ENCODE data around the gene BICD1. TPM values are rescaled to one million over a fixed set of nuclear protein-coding genes. Genes with fewer than 3 reads are reported as not detected.
A peak's percentile ranks its signal among the peaks of the same experiment; 100 is the strongest.

Gene BICD1
- total and polyA plus RNA-seq, 2 of the 13 experiments (the other 11 are each of a cell fraction or from before 2014, with no cell fraction given) = 4.5 to 5.2 TPM

DNA sequence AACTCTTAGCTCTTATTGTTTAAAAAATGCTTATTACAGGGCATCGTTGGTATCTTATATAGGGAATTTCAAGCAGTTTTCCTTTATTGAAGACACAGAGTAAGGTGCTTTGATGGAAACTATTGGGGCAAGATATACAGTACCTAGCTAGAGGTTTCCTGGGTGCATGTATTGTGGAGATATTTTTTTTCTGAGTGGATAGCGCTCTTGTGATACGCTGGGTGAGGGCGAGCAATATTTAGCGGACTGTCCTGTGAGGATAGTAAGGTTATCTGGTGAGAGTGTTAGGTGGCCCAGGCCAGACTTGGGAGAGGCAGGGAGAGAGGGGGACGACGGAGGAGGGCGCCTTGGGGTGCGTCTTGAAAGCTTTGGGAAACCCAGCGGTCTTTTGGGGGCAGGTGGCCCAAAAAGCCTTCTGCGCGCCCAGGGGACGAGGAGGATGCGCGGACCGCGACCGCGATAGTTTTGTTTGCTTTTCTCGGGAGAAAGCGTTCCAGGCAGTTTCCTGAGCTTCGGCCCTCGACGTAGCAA is 596 bp upstream of the BICD1 start:
- in situ Hi-C loops (cut with HindIII; ENCODE audit: extremely low pct_ligation_motif_present, low pct_unique_long_range_greater_than_20kb) = no loop called here
- ATAC-seq = peak; percentile 31
- no TSS peak for BruUV-seq (replicated peaks)

DNA sequence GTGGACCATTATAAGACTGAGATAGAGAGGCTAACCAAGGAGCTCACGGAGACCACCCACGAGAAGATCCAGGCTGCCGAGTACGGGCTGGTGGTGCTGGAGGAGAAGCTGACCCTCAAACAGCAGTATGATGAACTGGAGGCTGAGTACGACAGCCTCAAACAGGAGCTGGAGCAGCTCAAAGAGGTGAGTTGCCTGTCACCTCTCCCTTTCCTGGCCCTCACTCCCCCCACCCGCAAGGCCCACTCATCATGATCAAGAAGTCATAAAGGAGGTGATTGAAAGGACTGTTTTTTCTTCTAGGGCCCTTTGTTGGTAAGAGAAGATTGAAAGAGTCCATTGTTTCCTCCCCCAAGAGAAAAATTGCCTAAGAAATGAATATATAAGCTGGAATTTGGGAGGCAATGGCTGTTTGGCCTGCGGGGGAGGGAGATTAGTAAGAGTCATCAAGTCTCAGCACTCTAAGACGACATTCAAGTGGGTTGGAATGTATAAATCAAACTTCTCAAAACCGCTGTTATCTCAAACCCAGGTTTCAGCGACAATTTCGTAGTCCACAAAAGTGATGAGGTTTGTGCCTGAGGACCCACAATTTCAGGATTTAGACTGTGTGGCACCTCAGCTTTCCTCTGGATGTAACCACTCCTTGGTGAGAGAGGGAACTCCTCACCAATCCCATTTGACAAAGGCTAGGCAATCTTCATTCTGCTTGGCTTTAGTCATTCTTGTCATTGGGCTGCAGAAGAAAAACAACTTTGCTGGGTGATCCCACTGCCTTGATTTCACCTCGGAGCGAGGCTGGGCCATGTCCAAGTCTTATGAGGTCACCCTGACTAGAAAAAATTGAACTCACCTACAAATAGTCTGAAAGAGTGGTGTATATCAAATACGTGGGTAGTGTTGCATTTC is 966 bp downstream of the BICD1 start:
- TSS peak; percentile 74 for BruUV-seq (replicated peaks)
- H3K36me3 ChIP-seq (replicated peaks in 1 of 2; ENCODE audit: control insufficient read depth in 1 of 2, insufficient read depth in 2 of 2, low read length in 2 of 2) = no peaks in the 10 kb centered on the region
- H3K4me2 ChIP-seq (ENCODE audit: low read depth, low read length) = peak overlapping the region; percentile 90
- peaks cover 25% of the 10 kb centered on the region for H3K4me1 ChIP-seq (ENCODE audit: insufficient read depth, low read length)
- WGBS (ENCODE audit: low lambda C conversion rate) = 6% methylated on average over 14 of the region's 14 CpGs
- FAIRE-seq = no peak
- in situ Hi-C loops (cut with HindIII; ENCODE audit: extremely low pct_ligation_motif_present, low pct_unique_long_range_greater_than_20kb) (no loop called here), intact Hi-C loops (cut with micrococcal nuclease; ENCODE audit: unreplicated experiment) (no loop called here)
- H3K27ac ChIP-seq (ENCODE audit: extremely low read length, insufficient read depth, low read length) = peak overlapping the region; percentile 65
- POLR2A ChIA-PET = no interaction called here
- peak; percentile 21 for ATAC-seq
- DNase-seq (ENCODE audit: low spot score) = peak; percentile 11
- CTCF ChIA-PET (ENCODE audit: low intra/inter-chr PET ratio, low total read pairs) = no interaction called here
- H3K9me3 ChIP-seq (ENCODE audit: low read length) = no peaks in the 10 kb centered on the region
- H2AFZ ChIP-seq (ENCODE audit: low read length) = peak overlapping the region; percentile 37
- H3K79me2 ChIP-seq (ENCODE audit: insufficient read depth, low read length) = no peaks in the 10 kb centered on the region
- no peaks in the 10 kb centered on the region for H4K20me1 ChIP-seq (ENCODE audit: insufficient read depth, low read length)
- H3K27me3 ChIP-seq (ENCODE audit: control insufficient read depth in 1 of 2, insufficient read depth in 2 of 2, low read length in 2 of 2) = peaks cover 1 to 6% of the 10 kb centered on the region in 2 experiments; a peak in 4 of 5 replicates
- peak overlapping the region; percentile 84 to 92 (median 91) for H3K4me3 ChIP-seq (replicated peaks in 1 of 3; ENCODE audit: insufficient read depth in 1 of 3, low read depth in 2 of 3, low read length in 3 of 3)
- peak overlapping the region; percentile 75 for H3K9ac ChIP-seq (ENCODE audit: insufficient read depth, low read depth, low read length)
- TF ChIP-seq ZNF720 (CRISPR knock-in tag; IDR thresholded peaks at IDR 0.05) (no peak), EEA1 (CRISPR knock-in tag; IDR thresholded peaks at IDR 0.05; ENCODE audit: borderline replicate concordance) (no peak), MTA1 (CRISPR knock-in tag; IDR thresholded peaks at IDR 0.05; ENCODE audit: borderline replicate concordance) (no peak), CREB1 (IDR thresholded peaks at IDR 0.05) (no peak), CREB1 (CRISPR knock-in tag; IDR thresholded peaks at IDR 0.05) (no peak), ZNF468 (CRISPR knock-in tag; IDR thresholded peaks at IDR 0.05) (no peak), ZKSCAN5 (CRISPR knock-in tag; IDR thresholded peaks at IDR 0.05) (peak; percentile 47; the same call in 1 of the 2 replicates), ZNF235 (CRISPR knock-in tag; IDR thresholded peaks at IDR 0.05; ENCODE audit: borderline replicate concordance) (no peak), ZNF33B (CRISPR knock-in tag; IDR thresholded peaks at IDR 0.05) (no peak), GFI1 (CRISPR knock-in tag; IDR thresholded peaks at IDR 0.05; ENCODE audit: borderline replicate concordance) (0 out of 2 replicates have a peak, but pooled peaks have one; percentile 8), SP4 (CRISPR knock-in tag; IDR thresholded peaks at IDR 0.05) (no peak), ATF7-NPFF (CRISPR knock-in tag; IDR thresholded peaks at IDR 0.05; ENCODE audit: low read depth) (no peak), TBX3 (IDR thresholded peaks at IDR 0.05; ENCODE audit: borderline replicate concordance) (no peak), SPEN (CRISPR knock-in tag; IDR thresholded peaks at IDR 0.05; ENCODE audit: low read depth) (no peak)
- TF ChIP-seq, protein P1, sequence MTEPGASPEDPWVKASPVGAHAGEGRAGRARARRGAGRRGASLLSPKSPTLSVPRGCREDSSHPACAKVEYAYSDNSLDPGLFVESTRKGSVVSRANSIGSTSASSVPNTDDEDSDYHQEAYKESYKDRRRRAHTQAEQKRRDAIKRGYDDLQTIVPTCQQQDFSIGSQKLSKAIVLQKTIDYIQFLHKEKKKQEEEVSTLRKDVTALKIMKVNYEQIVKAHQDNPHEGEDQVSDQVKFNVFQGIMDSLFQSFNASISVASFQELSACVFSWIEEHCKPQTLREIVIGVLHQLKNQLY (CRISPR knock-in tag; IDR thresholded peaks at IDR 0.05) = no peak
- TF ChIP-seq, protein P2, sequence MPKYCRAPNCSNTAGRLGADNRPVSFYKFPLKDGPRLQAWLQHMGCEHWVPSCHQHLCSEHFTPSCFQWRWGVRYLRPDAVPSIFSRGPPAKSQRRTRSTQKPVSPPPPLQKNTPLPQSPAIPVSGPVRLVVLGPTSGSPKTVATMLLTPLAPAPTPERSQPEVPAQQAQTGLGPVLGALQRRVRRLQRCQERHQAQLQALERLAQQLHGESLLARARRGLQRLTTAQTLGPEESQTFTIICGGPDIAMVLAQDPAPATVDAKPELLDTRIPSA (CRISPR knock-in tag; IDR thresholded peaks at IDR 0.05; ENCODE audit: borderline replicate concordance) = no peak

More for the DNA sequence above, 596 bp upstream of the BICD1 start:
- intact Hi-C loops (cut with micrococcal nuclease; ENCODE audit: unreplicated experiment) = no loop called here
- Histone ChIP-seq H3K9ac (ENCODE audit: insufficient read depth, low read depth, low read length) (peak overlapping the region; percentile 75; the same call in 1 of the 2 replicates), H3K4me3 (replicated peaks in 1 of 3; ENCODE audit: insufficient read depth in 1 of 3, low read depth in 2 of 3, low read length in 3 of 3) (peak overlapping the region; percentile 84 to 92 (median 91)), H3K4me1 (ENCODE audit: insufficient read depth, low read length) (peaks cover 25% of the 10 kb centered on the region), H3K9me3 (ENCODE audit: low read length) (no peaks in the 10 kb centered on the region), H3K36me3 (replicated peaks in 1 of 2; ENCODE audit: control insufficient read depth in 1 of 2, insufficient read depth in 2 of 2, low read length in 2 of 2) (no peaks in the 10 kb centered on the region), H4K20me1 (ENCODE audit: insufficient read depth, low read length) (no peaks in the 10 kb centered on the region), H2AFZ (ENCODE audit: low read length) (peak overlapping the region; percentile 12), H3K4me2 (ENCODE audit: low read depth, low read length) (peak overlapping the region; percentile 90), H3K27ac (ENCODE audit: extremely low read length, insufficient read depth, low read length) (no peak overlapping the region), H3K79me2 (ENCODE audit: insufficient read depth, low read length) (no peaks in the 10 kb centered on the region), H3K27me3 (ENCODE audit: control insufficient read depth in 1 of 2, insufficient read depth in 2 of 2, low read length in 2 of 2) (peaks cover 1 to 6% of the 10 kb centered on the region in 2 experiments; a peak in 4 of 5 replicates)
- TF ChIP-seq MATR3 (CRISPR knock-in tag; IDR thresholded peaks at IDR 0.05) (no peak), ZNF138 (CRISPR knock-in tag; IDR thresholded peaks at IDR 0.05; ENCODE audit: low read depth) (0 out of 2 replicates have a peak, but pooled peaks have one; percentile 3), XRCC5 (optimal IDR thresholded peaks at IDR 0.05; ENCODE audit: low read length) (peak; percentile 1)
- 8% methylated on average over 19 of the region's 24 CpGs for WGBS (ENCODE audit: low lambda C conversion rate)
- FAIRE-seq (no peak), DNase-seq (ENCODE audit: low spot score) (no peak)
- POLR2A ChIA-PET = no interaction called here
- CTCF ChIA-PET (ENCODE audit: low intra/inter-chr PET ratio, low total read pairs) = no interaction called here

All from HepG2 (cell line).